ENCODE results near the gene STK33.

Gene STK33

DNA sequence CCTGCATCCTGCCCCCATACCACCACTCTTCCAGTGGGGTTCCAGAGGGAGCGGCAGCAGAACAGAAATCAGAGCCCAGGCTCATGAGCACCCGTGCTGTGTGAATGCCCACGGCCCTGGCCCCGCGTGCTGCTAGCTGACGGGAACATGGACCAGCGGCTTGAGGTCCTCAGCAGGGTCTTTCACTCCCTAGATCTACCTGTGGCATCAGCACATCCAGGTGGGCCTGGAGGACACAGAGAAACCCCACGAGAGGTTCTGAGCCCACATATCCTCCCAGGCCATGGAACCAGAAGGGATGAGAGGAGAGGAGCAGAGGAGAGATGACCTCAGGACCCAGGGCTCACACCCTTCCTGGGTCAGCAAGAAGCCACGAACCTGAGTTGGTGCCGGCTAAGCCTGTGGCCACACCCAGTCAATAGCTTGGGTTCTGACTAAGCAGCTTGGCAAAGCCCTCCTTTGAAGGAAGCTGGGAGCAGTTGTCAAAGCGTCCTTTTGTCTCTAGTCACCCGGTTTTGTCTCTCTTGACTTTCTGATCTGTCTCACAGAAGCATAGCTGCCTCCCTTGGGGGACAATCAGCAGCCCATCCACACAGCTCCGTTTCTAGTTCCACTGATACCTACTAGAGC is 241.0 kb downstream of the STK33 start:
- Histone ChIP-seq H3K27ac (ENCODE audit: insufficient read depth in 1 of 2, low read depth in 1 of 2, low read length in 2 of 2, poor library complexity in 1 of 2, severe bottlenecking in 2 of 2) (no peak overlapping the region), H3K4me1 (ENCODE audit: control extremely low read depth in 1 of 4, control insufficient read depth in 4 of 4, insufficient read depth in 4 of 4, low read length in 3 of 4) (peaks cover 0 to 16% (median 11%) of the 10 kb centered on the region in 4 experiments), H3K4me3 (ENCODE audit: control insufficient read depth in 1 of 7, extremely low read depth in 1 of 7, insufficient read depth in 4 of 7, low read depth in 2 of 7, low read length in 6 of 7) (no peak overlapping the region), H3K36me3 (ENCODE audit: control insufficient read depth in 4 of 4, insufficient read depth in 4 of 4, low read length in 3 of 4) (no peaks in the 10 kb centered on the region), H3K27me3 (replicated peaks in 2 of 5; ENCODE audit: control insufficient read depth in 4 of 5, insufficient read depth in 5 of 5, low read length in 4 of 5) (peaks cover 0 to 3% (median 0%) of the 10 kb centered on the region in 5 experiments), H3K9me3 (ENCODE audit: control extremely low read depth in 1 of 5, control insufficient read depth in 4 of 5, insufficient read depth in 2 of 5, low read depth in 1 of 5, low read length in 4 of 5) (peaks cover 0 to 6% (median 0%) of the 10 kb centered on the region in 5 experiments)
- CTCF ChIA-PET: no interaction called here
- POLR2A ChIA-PET: no interaction called here
- DNase-seq: no peak
- 96% methylated on average over 11 of the region's 13 CpGs for WGBS (ENCODE audit: insufficient coverage)

DNA sequence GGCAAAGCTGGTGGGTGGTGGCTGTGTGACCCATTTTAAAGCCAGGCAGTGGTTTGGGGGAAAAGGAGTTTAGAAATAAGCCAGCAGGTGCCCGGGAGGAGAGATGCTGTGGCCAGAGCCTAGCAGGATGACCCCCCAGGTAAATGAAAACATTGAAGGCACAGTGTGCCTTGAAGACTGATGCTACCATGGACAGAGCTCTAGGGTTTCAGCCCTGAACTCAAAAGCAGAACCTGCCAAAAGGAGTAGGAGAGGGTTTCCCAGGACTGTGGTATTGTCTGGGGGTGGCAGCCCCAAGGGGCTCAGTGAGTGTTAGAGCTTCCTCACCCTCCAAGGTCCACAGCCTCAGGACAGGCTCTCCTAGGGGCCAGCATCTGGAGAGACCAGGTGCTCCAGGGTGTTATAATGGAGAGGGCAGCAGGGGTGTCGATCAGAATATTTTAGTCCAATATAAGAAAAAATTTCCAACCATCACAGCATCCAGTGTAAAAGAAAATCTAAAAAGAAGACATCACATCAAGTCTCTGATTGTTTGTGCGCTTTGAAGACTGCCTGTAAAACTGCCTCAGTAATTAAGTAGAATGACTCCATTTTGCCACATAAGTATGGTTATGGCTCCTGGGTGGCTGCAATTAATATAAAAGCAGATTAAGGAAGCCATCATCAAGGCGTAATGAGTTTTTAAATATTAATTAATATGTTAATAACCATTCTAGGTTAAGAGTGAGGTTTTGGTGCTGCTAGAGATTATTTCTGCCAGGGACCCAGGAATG is 241.7 kb downstream of the STK33 start:
- Histone ChIP-seq H3K4me3 (ENCODE audit: control insufficient read depth in 1 of 7, extremely low read depth in 1 of 7, insufficient read depth in 4 of 7, low read depth in 2 of 7, low read length in 6 of 7) (no peak overlapping the region), H3K27me3 (replicated peaks in 2 of 5; ENCODE audit: control insufficient read depth in 4 of 5, insufficient read depth in 5 of 5, low read length in 4 of 5) (peaks cover 0 to 3% (median 0%) of the 10 kb centered on the region in 5 experiments), H3K9me3 (ENCODE audit: control extremely low read depth in 1 of 5, control insufficient read depth in 4 of 5, insufficient read depth in 2 of 5, low read depth in 1 of 5, low read length in 4 of 5) (peaks cover 0 to 7% (median 0%) of the 10 kb centered on the region in 5 experiments), H3K27ac (ENCODE audit: insufficient read depth in 1 of 2, low read depth in 1 of 2, low read length in 2 of 2, poor library complexity in 1 of 2, severe bottlenecking in 2 of 2) (no peak overlapping the region), H3K4me1 (ENCODE audit: control extremely low read depth in 1 of 4, control insufficient read depth in 4 of 4, insufficient read depth in 4 of 4, low read length in 3 of 4) (peaks cover 0 to 16% (median 11%) of the 10 kb centered on the region in 4 experiments), H3K36me3 (ENCODE audit: control insufficient read depth in 4 of 4, insufficient read depth in 4 of 4, low read length in 3 of 4) (no peaks in the 10 kb centered on the region)
- 86% methylated on average over 1 of the region's 4 CpGs for WGBS (ENCODE audit: insufficient coverage)
- DNase-seq: no peak
- POLR2A ChIA-PET: no interaction called here
- CTCF ChIA-PET: interaction anchor here (0.8 to 1.7 kb wide), 2 partner anchors 15 to 159 kb away, joined by 3 to 4 read pairs; no protein-coding TSS in a partner anchor

DNA sequence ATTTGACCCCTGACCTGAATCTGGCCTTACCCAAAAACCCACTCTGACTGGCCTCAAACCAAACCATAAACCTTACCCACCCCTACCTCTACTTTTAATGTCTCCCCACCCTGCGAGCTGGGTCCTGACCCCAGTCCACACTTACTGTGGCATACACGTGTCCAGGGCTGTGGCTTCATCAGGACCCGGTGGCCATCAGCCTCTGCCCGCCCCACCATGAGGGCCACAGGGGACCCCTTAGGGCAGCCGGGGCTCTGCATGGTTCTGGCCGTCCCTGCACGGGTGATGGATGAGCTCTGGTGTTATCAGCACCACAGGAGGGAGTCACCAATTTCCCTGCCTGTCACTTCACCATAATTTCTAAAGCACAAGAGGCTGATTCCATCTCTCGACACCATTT is 242.8 kb downstream of the STK33 start:
- POLR2A ChIA-PET: no interaction called here

DNA sequence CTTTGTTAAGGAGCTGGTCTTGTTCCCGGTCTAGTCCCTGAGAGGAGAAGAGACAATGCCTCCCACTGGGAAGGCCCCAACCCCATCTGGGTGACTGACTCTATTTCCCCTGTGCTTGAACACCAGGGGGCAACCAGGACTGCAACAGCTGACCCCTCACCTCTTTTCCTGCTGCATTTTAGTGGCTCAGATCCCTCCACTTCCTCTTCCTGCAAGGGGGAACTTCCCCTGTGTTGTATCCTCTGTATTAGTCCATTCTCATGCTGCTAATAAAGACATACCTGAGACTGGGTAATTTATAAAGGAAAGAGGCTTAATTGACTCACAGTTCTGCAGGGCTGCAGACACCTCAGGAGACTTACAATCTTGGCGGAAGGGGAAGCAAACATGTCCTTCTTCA is 246.1 kb downstream of the STK33 start:
- Histone ChIP-seq H3K4me3 (ENCODE audit: control insufficient read depth in 1 of 7, extremely low read depth in 1 of 7, insufficient read depth in 4 of 7, low read depth in 2 of 7, low read length in 6 of 7) (no peak overlapping the region), H3K36me3 (ENCODE audit: control insufficient read depth in 4 of 4, insufficient read depth in 4 of 4, low read length in 3 of 4) (no peaks in the 10 kb centered on the region), H3K27ac (ENCODE audit: insufficient read depth in 1 of 2, low read depth in 1 of 2, low read length in 2 of 2, poor library complexity in 1 of 2, severe bottlenecking in 2 of 2) (no peak overlapping the region), H3K27me3 (replicated peaks in 2 of 5; ENCODE audit: control insufficient read depth in 4 of 5, insufficient read depth in 5 of 5, low read length in 4 of 5) (peaks cover 0 to 3% (median 0%) of the 10 kb centered on the region in 5 experiments), H3K9me3 (ENCODE audit: control extremely low read depth in 1 of 5, control insufficient read depth in 4 of 5, insufficient read depth in 2 of 5, low read depth in 1 of 5, low read length in 4 of 5) (peaks cover 0 to 7% (median 0%) of the 10 kb centered on the region in 5 experiments), H3K4me1 (ENCODE audit: control extremely low read depth in 1 of 4, control insufficient read depth in 4 of 4, insufficient read depth in 4 of 4, low read length in 3 of 4) (peaks cover 0 to 2% (median 0%) of the 10 kb centered on the region in 4 experiments)
- no peak for DNase-seq
- ChIA-PET CTCF (no interaction called here), POLR2A (no interaction called here)
- no CpG with 5 or more reads among the region's 2 CpGs for WGBS (ENCODE audit: insufficient coverage)

More for the DNA sequence above, 242.8 kb downstream of the STK33 start:
- CTCF ChIA-PET: interaction anchor here (1.7 kb wide), 1 partner anchor 14 kb away, joined by 4 read pairs; no protein-coding TSS in a partner anchor
- WGBS (ENCODE audit: insufficient coverage): 95% methylated on average over 8 of the region's 8 CpGs
- Histone ChIP-seq H3K4me3 (ENCODE audit: control insufficient read depth in 1 of 7, extremely low read depth in 1 of 7, insufficient read depth in 4 of 7, low read depth in 2 of 7, low read length in 6 of 7) (no peak overlapping the region), H3K27ac (ENCODE audit: insufficient read depth in 1 of 2, low read depth in 1 of 2, low read length in 2 of 2, poor library complexity in 1 of 2, severe bottlenecking in 2 of 2) (no peak overlapping the region), H3K27me3 (replicated peaks in 2 of 5; ENCODE audit: control insufficient read depth in 4 of 5, insufficient read depth in 5 of 5, low read length in 4 of 5) (peaks cover 0 to 3% (median 0%) of the 10 kb centered on the region in 5 experiments), H3K4me1 (ENCODE audit: control extremely low read depth in 1 of 4, control insufficient read depth in 4 of 4, insufficient read depth in 4 of 4, low read length in 3 of 4) (peaks cover 0 to 16% (median 11%) of the 10 kb centered on the region in 4 experiments), H3K9me3 (ENCODE audit: control extremely low read depth in 1 of 5, control insufficient read depth in 4 of 5, insufficient read depth in 2 of 5, low read depth in 1 of 5, low read length in 4 of 5) (peaks cover 0 to 7% (median 0%) of the 10 kb centered on the region in 5 experiments), H3K36me3 (ENCODE audit: control insufficient read depth in 4 of 4, insufficient read depth in 4 of 4, low read length in 3 of 4) (no peaks in the 10 kb centered on the region)
- DNase-seq: no peak

DNA sequence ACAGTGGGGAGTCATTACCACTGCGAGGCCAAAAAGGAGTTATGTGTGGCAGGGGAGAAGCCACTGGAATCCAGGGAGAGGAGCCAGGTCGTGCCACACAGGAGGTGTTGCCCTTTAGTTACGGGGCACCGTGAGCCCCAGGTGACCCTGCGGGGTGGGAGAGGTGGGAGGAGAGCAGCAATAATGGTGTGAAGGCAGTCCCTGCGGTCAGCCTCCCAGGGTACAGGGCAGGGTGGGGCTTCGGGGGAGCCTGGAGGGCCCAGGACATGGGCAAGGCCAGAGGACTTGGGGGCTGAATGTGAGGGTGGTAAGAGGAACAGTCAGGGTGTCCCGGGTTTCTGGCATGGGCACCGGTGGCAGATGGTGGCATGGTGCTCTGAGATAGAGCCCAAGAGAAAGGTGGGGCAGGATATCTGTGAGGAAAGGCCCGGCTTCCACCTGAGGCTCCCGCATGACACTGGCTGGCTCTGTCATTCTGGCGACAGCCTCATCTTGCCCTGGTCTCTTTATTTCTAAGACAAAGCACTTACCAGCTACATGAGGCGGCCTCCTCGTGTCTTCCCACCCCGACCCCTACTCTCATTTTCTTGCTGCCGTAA is 247.8 kb downstream of the STK33 start:
- Histone ChIP-seq H3K4me1 (ENCODE audit: control extremely low read depth in 1 of 4, control insufficient read depth in 4 of 4, insufficient read depth in 4 of 4, low read length in 3 of 4) (peaks cover 0 to 2% (median 0%) of the 10 kb centered on the region in 4 experiments), H3K27me3 (replicated peaks in 2 of 5; ENCODE audit: control insufficient read depth in 4 of 5, insufficient read depth in 5 of 5, low read length in 4 of 5) (peaks cover 0 to 3% (median 0%) of the 10 kb centered on the region in 5 experiments), H3K9me3 (ENCODE audit: control extremely low read depth in 1 of 5, control insufficient read depth in 4 of 5, insufficient read depth in 2 of 5, low read depth in 1 of 5, low read length in 4 of 5) (peaks cover 0 to 7% (median 0%) of the 10 kb centered on the region in 5 experiments), H3K36me3 (ENCODE audit: control insufficient read depth in 4 of 4, insufficient read depth in 4 of 4, low read length in 3 of 4) (no peaks in the 10 kb centered on the region), H3K27ac (ENCODE audit: insufficient read depth in 1 of 2, low read depth in 1 of 2, low read length in 2 of 2, poor library complexity in 1 of 2, severe bottlenecking in 2 of 2) (no peak overlapping the region), H3K4me3 (ENCODE audit: control insufficient read depth in 1 of 7, extremely low read depth in 1 of 7, insufficient read depth in 4 of 7, low read depth in 2 of 7, low read length in 6 of 7) (no peak overlapping the region)
- WGBS (ENCODE audit: insufficient coverage): 96% methylated on average over 16 of the region's 16 CpGs
- no peak for DNase-seq
- ChIA-PET POLR2A (no interaction called here), CTCF (no interaction called here)

DNA sequence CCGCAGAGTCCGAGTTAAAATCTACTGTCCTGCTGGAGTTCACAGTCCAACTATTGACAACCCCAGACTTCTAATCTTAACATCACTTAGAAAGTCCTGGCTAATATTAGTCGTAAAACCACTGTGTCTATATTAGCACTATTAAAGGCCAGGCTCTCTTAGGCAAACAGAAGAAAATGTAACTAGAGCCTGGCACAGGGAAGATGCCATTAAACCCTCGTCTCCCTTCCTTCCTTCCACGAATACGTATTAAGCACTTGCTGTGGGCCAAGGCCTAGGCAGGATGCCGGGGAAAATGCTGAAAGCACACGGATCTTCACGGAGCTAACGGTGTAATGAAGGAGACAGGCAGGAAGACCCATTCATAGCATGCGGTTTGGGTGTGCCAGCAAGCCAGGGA is 248.8 kb downstream of the STK33 start:
- Histone ChIP-seq H3K9me3 (ENCODE audit: control extremely low read depth in 1 of 5, control insufficient read depth in 4 of 5, insufficient read depth in 2 of 5, low read depth in 1 of 5, low read length in 4 of 5) (peaks cover 0 to 7% (median 0%) of the 10 kb centered on the region in 5 experiments), H3K36me3 (ENCODE audit: control insufficient read depth in 4 of 4, insufficient read depth in 4 of 4, low read length in 3 of 4) (no peaks in the 10 kb centered on the region), H3K27ac (ENCODE audit: insufficient read depth in 1 of 2, low read depth in 1 of 2, low read length in 2 of 2, poor library complexity in 1 of 2, severe bottlenecking in 2 of 2) (no peak overlapping the region), H3K4me1 (ENCODE audit: control extremely low read depth in 1 of 4, control insufficient read depth in 4 of 4, insufficient read depth in 4 of 4, low read length in 3 of 4) (peaks cover 0 to 2% (median 0%) of the 10 kb centered on the region in 4 experiments), H3K4me3 (ENCODE audit: control insufficient read depth in 1 of 7, extremely low read depth in 1 of 7, insufficient read depth in 4 of 7, low read depth in 2 of 7, low read length in 6 of 7) (no peak overlapping the region), H3K27me3 (replicated peaks in 2 of 5; ENCODE audit: control insufficient read depth in 4 of 5, insufficient read depth in 5 of 5, low read length in 4 of 5) (peaks cover 0 to 2% (median 0%) of the 10 kb centered on the region in 5 experiments)
- CTCF ChIA-PET: interaction anchor here (0.7 to 1.3 kb wide), 3 partner anchors 16 to 204 kb away, joined by 3 to 4 read pairs (median 3); no protein-coding TSS in a partner anchor
- no peak for DNase-seq
- 100% methylated on average over 7 of the region's 11 CpGs for whole genome bisulfite sequencing (ENCODE audit: insufficient coverage)
- POLR2A ChIA-PET: no interaction called here

Measured in common myeloid progenitor, CD34-positive (primary cell).